Endothelial cell of umbilical vein (primary cell): ENCODE data around the gene RNH1. TPM values are rescaled to one million over a fixed set of nuclear protein-coding genes. Genes with fewer than 3 reads are reported as not detected.

Experiments used
- BruUV-seq: library from RNA; stranded (reverse); fragments of 400-500 nt; replicated peaks from 2 replicates; lab custom pipeline; 2021; lab: Mats Ljungman, UMichigan
- CTCF ChIA-PET: fragments of 300-600, 350-600 bp; sonication (Branson Sonifier 250); formaldehyde crosslinking; loops from one replicate; lab custom pipeline; 2021; ENCODE audit warnings: antibody characterized with exemption, inconsistent platforms; lab: Charles Lee
- POLR2A ChIA-PET: fragments of 300-600, 350-600 bp; sonication (Branson Sonifier 250); formaldehyde crosslinking; loops from one replicate; lab custom pipeline; 2021; ENCODE audit warnings: antibody characterized with exemption, inconsistent platforms; lab: Charles Lee
- DNase-seq: peaks from one replicate; pipeline ENCODE4 v3.0.0-alpha.2; 2011; ENCODE audit warnings: low read depth, low spot score
- FAIRE-seq: peaks from 2 replicates; lab custom pipeline; 2011; peaks lifted over from hg19 to GRCh38; lab: Jason Lieb, UNC
- H2AFZ ChIP-seq: 2 replicates; pipeline ENCODE4 v1.6.0; 2012; ENCODE audit warnings: low read depth, low read length, control low read depth, inconsistent platforms
- H3K27ac ChIP-seq: 2 replicates; pipeline ENCODE4 v1.5.1; 2011; ENCODE audit warnings: low read depth, mild to moderate bottlenecking, control low read depth, low read length, moderate library complexity; ENCODE audit not compliant: insufficient read depth
- H3K27me3 ChIP-seq, 2 experiments: 2 replicates each; pipeline versions ENCODE4 v1.6.0 to v1.6.1; 2011; ENCODE audit warnings: low read length in 2 of 2, mixed read lengths in 1 of 2; ENCODE audit not compliant: control insufficient read depth in 2 of 2, insufficient read depth in 2 of 2
- H3K36me3 ChIP-seq, 2 experiments: 2 replicates in 1 of 2; 3 replicates in 1 of 2; pipeline ENCODE4 v1.5.1; 2011; ENCODE audit warnings: low read length in 2 of 2, mild to moderate bottlenecking in 1 of 2, moderate library complexity in 1 of 2; ENCODE audit not compliant: control insufficient read depth in 2 of 2, insufficient read depth in 2 of 2; ENCODE audit errors: extremely low read depth in 1 of 2
- H3K4me1 ChIP-seq: 3 replicates; pipeline ENCODE4 v1.5.1; 2011; ENCODE audit warnings: mild to moderate bottlenecking, low read length; ENCODE audit not compliant: control insufficient read depth, insufficient read depth; ENCODE audit errors: extremely low read depth
- H3K4me2 ChIP-seq: 2 replicates; pipeline ENCODE4 v1.6.1; 2011; ENCODE audit warnings: low read length, control low read depth, mixed read lengths; ENCODE audit not compliant: insufficient read depth
- H3K4me3 ChIP-seq, 3 experiments: fragments of 200-600 bp in 1 of 3; sonication (generic), shearing (Covaris generic) in 1 of 3; replicated peaks in 1 of 3; 2 replicates each; pipeline ENCODE4 v1.5.1; 2011 to 2016; ENCODE audit warnings: control low read depth in 3 of 3, low read length in 3 of 3, mild to moderate bottlenecking in 2 of 3, inconsistent platforms in 1 of 3, low read depth in 1 of 3, moderate library complexity in 1 of 3; ENCODE audit not compliant: insufficient read depth in 1 of 3
- H3K79me2 ChIP-seq: 2 replicates; pipeline ENCODE4 v1.6.0; 2012; ENCODE audit warnings: low read length, inconsistent platforms; ENCODE audit not compliant: control insufficient read depth, insufficient read depth
- H3K9ac ChIP-seq: replicated peaks from 2 replicates; pipeline ENCODE3; 2011; ENCODE audit warnings: low read length, control low read depth; ENCODE audit not compliant: insufficient read depth; ENCODE audit errors: extremely low read depth
- H3K9me1 ChIP-seq: replicated peaks from 3 replicates; pipeline ENCODE4 v1.6.0; 2011; ENCODE audit warnings: mild to moderate bottlenecking, low read length; ENCODE audit not compliant: control insufficient read depth, insufficient read depth; ENCODE audit errors: extremely low read depth
- H3K9me3 ChIP-seq: replicated peaks from 2 replicates; pipeline ENCODE4 v1.5.1; 2012; ENCODE audit warnings: low read length, inconsistent platforms; ENCODE audit not compliant: control insufficient read depth, insufficient read depth
- H4K20me1 ChIP-seq: replicated peaks from 2 replicates; pipeline ENCODE3; 2011; ENCODE audit warnings: mild to moderate bottlenecking, low read length; ENCODE audit not compliant: control insufficient read depth, insufficient read depth; ENCODE audit errors: extremely low read depth
- CTCF ChIP-seq, 2 donors: IDR thresholded peaks; 1 replicate in 1 of 2; 2 replicates in 1 of 2; pipeline ENCODE4 v1.5.1; 2011; ENCODE audit warnings: low read length in 2 of 2, mild to moderate bottlenecking in 2 of 2, moderate library complexity in 2 of 2, control low read depth in 1 of 2, inconsistent platforms in 1 of 2, low read depth in 1 of 2; ENCODE audit not compliant: insufficient read depth in 1 of 2; ENCODE audit errors: extremely low read depth in 1 of 2
- EZH2 ChIP-seq: IDR thresholded peaks from 2 replicates; pipeline ENCODE4 v1.6.1; 2012; ENCODE audit warnings: borderline replicate concordance, low read depth, mild to moderate bottlenecking, moderate library complexity, low read length, inconsistent platforms; ENCODE audit not compliant: severe bottlenecking
- FOS ChIP-seq: IDR thresholded peaks from 2 replicates; pipeline ENCODE4 v1.6.1; 2011; ENCODE audit warnings: mild to moderate bottlenecking, low read length, moderate library complexity, borderline replicate concordance; ENCODE audit not compliant: insufficient read depth
- GATA2 ChIP-seq: IDR thresholded peaks from 2 replicates; pipeline ENCODE4 v1.7.0; 2011; ENCODE audit warnings: low read depth, mild to moderate bottlenecking, moderate library complexity, mixed read lengths, low read length; ENCODE audit not compliant: insufficient read length, insufficient read depth
- JUN ChIP-seq: IDR thresholded peaks from 2 replicates; pipeline ENCODE4 v1.6.1; 2011; ENCODE audit warnings: borderline replicate concordance, low read depth; ENCODE audit not compliant: insufficient read length, insufficient read depth
- POLR2AphosphoS5 ChIP-seq: IDR thresholded peaks from 2 replicates; pipeline ENCODE4 v1.6.1; 2012; ENCODE audit warnings: low read depth, mild to moderate bottlenecking, control low read depth, low read length, moderate library complexity; ENCODE audit not compliant: insufficient read depth
- dilution Hi-C: fragments of 300-500 bp; cut with MboI; formaldehyde crosslinking; loops from one replicate; pipeline ENCODE4 v1.15.0; 2019; ENCODE audit warnings: low sequenced_read_pairs; ENCODE audit not compliant: extremely low pct_ligation_motif_present
- intact Hi-C: fragments of 100-400 bp; cut with micrococcal nuclease; formaldehyde crosslinking; loops from one replicate; pipeline ENCODE4 v1.10.0; 2022
- polyA plus RNA-seq, 4 experiments: library from polyadenylated mRNA; depleted of rRNA in 3 of 4; stranded (reverse) in 3 of 4; unstranded in 1 of 4; fragments of >200 nt; gene quantifications; 2 replicates each; pipeline versions ENCODE4 v1.2.1 to v1.2.3, GENCODE V29; 2011 to 2012; ENCODE audit warnings: missing spikeins in 1 of 4
- total RNA-seq: library from RNA; stranded (reverse); gene quantifications from 2 replicates; pipeline ENCODE4 v1.2.3, GENCODE V29; 2021

The RNH1 gene
- total and polyA plus RNA-seq, 2 donors (not counting 3 experiments of a cell fraction or from before 2014, with no cell fraction given), result 144 to 198 TPM

GRCh38 chr11:499201-500076 lies 7.6 kb downstream of the RNH1 start:
- H2AFZ ChIP-seq, result no peak overlapping the region
- no peak overlapping the region for H3K4me3 ChIP-seq
- H4K20me1 ChIP-seq, result no peaks in the 10 kb centered on the region
- dilution Hi-C loops (no loop called here), intact Hi-C loops (no loop called here)
- peaks cover 9% of the 10 kb centered on the region for H3K79me2 ChIP-seq
- FAIRE-seq (no peak), DNase-seq (no peak)
- H3K4me2 ChIP-seq, result no peak overlapping the region
- no peak overlapping the region for H3K9ac ChIP-seq
- peaks cover 3 to 56% of the 10 kb centered on the region in 2 experiments for H3K36me3 ChIP-seq
- H3K27me3 ChIP-seq, result no peaks in the 10 kb centered on the region
- TF ChIP-seq CTCF (IDR thresholded peaks at IDR 0.05; ENCODE audit: extremely low read depth in 1 of 2, insufficient read depth in 1 of 2, low read depth in 1 of 2, low read length in 2 of 2) (no peak), JUN (no peak), POLR2AphosphoS5 (no peak), FOS (no peak), EZH2 (no peak), GATA2 (no peak)
- H3K9me1 ChIP-seq, result no peaks in the 10 kb centered on the region
- peaks cover 7% of the 10 kb centered on the region for H3K4me1 ChIP-seq
- no peak overlapping the region for H3K27ac ChIP-seq
- POLR2A ChIA-PET, result no interaction called here
- BruUV-seq, result no TSS peak
- CTCF ChIA-PET, result no interaction called here
- H3K9me3 ChIP-seq, result no peaks in the 10 kb centered on the region
